Measurements from ENCODE around the gene ERO1A.
A peak's percentile ranks its signal among the peaks of the same experiment; 100 is the strongest.

The ERO1A gene

GRCh38 chr14:52694761-52695480 lies 437 bp downstream of the ERO1A start:
- DNase-seq: peak; percentile 46

GRCh38 chr14:52693532-52693931 lies 1.8 kb downstream of the ERO1A start:
- no peak for DNase-seq

- DNase-seq: no peak
Measured at GRCh38 chr14:52693036-52693435, 2.3 kb downstream of the ERO1A start.

GRCh38 chr14:52692248-52692962 lies 3.0 kb downstream of the ERO1A start:
- DNase-seq: peak; percentile 62

GRCh38 chr14:52690983-52691760 lies 4.2 kb downstream of the ERO1A start:
- DNase-seq: no peak

GRCh38 chr14:52686176-52686575 lies 9.2 kb downstream of the ERO1A start:
- no peak for DNase-seq

GRCh38 chr14:52683985-52684520 lies 11.3 kb downstream of the ERO1A start:
- DNase-seq: no peak

GRCh38 chr14:52678591-52678990 lies 16.8 kb downstream of the ERO1A start:
- DNase-seq: no peak

GRCh38 chr14:52663850-52664249 lies 31.5 kb downstream of the ERO1A start:
- no peak for DNase-seq

GRCh38 chr14:52661314-52661713 lies 34.0 kb downstream of the ERO1A start:
- DNase-seq: no peak

- no peak for DNase-seq
Measured at GRCh38 chr14:52660832-52661231, 34.5 kb downstream of the ERO1A start.

GRCh38 chr14:52660325-52660724 lies 35.0 kb downstream of the ERO1A start:
- DNase-seq: no peak

GRCh38 chr14:52656905-52657304 lies 38.5 kb downstream of the ERO1A start:
- no peak for DNase-seq

GRCh38 chr14:52650774-52651173 lies 44.6 kb downstream of the ERO1A start:
- DNase-seq: no peak

GRCh38 chr14:52649511-52649910 lies 45.8 kb downstream of the ERO1A start:
- no peak for DNase-seq

GRCh38 chr14:52641745-52642144 lies 53.6 kb downstream of the ERO1A start:
- DNase-seq: no peak

- DNase-seq: no peak
Measured at GRCh38 chr14:52640137-52640536, 55.2 kb downstream of the ERO1A start.

GRCh38 chr14:52619687-52620086 lies 75.7 kb downstream of the ERO1A start:
- no peak for DNase-seq

- no peak for DNase-seq
Measured at GRCh38 chr14:52618602-52619001, 76.8 kb downstream of the ERO1A start.

- DNase-seq: no peak
Measured at GRCh38 chr14:52610187-52610586, 85.2 kb downstream of the ERO1A start.

- no peak for DNase-seq
Measured at GRCh38 chr14:52609445-52610044, 85.8 kb downstream of the ERO1A start.

- DNase-seq: no peak
Measured at GRCh38 chr14:52607061-52607460, 88.3 kb downstream of the ERO1A start.

GRCh38 chr14:52602131-52602530 lies 93.2 kb downstream of the ERO1A start:
- no peak for DNase-seq
